Activated CD4-positive, alpha-beta T cell treated with anti-CD3 and anti-CD28 coated beads for 36 hours (primary cell): ENCODE measurements around the gene DERL3. TPM values are rescaled to one million over a fixed set of nuclear protein-coding genes. Genes with fewer than 3 reads are reported as not detected.
"Not testable (repeated sequence)": the region's sequence is repeated elsewhere in the genome, so short reads cannot be mapped to it uniquely, and the experiment has no call there.

ENCODE experiments used
- ATAC-seq: fragments of 200-7000 bp; cut with Tn5 transposase; one replicate; pipeline ENCODE4 v1.10.0; 2021; ENCODE audit warnings: mild to moderate bottlenecking, moderate library complexity
- CTCF ChIA-PET: fragments of 350-600 bp; sonication (Branson Sonifier 250); formaldehyde crosslinking; loops from one replicate; lab custom pipeline; 2021; ENCODE audit warnings: antibody characterized with exemption; lab: Charles Lee
- POLR2A ChIA-PET: fragments of 350-600 bp; sonication (Branson Sonifier 250); formaldehyde crosslinking; loops from one replicate; lab custom pipeline; 2021; ENCODE audit warnings: antibody characterized with exemption, inconsistent platforms; lab: Charles Lee
- DNase-seq: peaks from one replicate; pipeline ENCODE4 v3.0.0-alpha.2; 2020
- H3K27ac Mint-ChIP-seq: one replicate; pipeline ENCODE4 v1.8.0; 2021; ENCODE audit warnings: mixed read lengths
- H3K27me3 Mint-ChIP-seq: one replicate; pipeline ENCODE4 v1.8.0; 2021; ENCODE audit warnings: mixed read lengths
- H3K36me3 Mint-ChIP-seq: one replicate; pipeline ENCODE4 v1.8.0; 2021; ENCODE audit warnings: low read depth, mixed read lengths
- H3K4me1 Mint-ChIP-seq: one replicate; pipeline ENCODE4 v1.8.0; 2021; ENCODE audit warnings: mixed read lengths
- H3K4me3 Mint-ChIP-seq: one replicate; pipeline ENCODE4 v1.8.0; 2021; ENCODE audit warnings: mild to moderate bottlenecking, moderate library complexity, mixed read lengths
- H3K9me3 Mint-ChIP-seq: one replicate; pipeline ENCODE4 v1.8.0; 2021; ENCODE audit warnings: low read depth, mixed read lengths
- intact Hi-C, 2 experiments: fragments of 100-400 bp; cut with DNase I in 1 of 2; cut with micrococcal nuclease in 1 of 2; formaldehyde crosslinking; loops; one replicate each; pipeline versions ENCODE4 v1.14.2 to v1.15.1; 2022 to 2024; cut with DNase I, micrococcal nuclease
- total RNA-seq, 2 experiments: library from RNA; stranded (reverse); gene quantifications; one replicate each; pipeline ENCODE4 v1.2.3, GENCODE V29; 2021

DERL3 gene
- total RNA-seq, 2 experiments from 2014 or later: 5.2 to 5.7 TPM

DNA sequence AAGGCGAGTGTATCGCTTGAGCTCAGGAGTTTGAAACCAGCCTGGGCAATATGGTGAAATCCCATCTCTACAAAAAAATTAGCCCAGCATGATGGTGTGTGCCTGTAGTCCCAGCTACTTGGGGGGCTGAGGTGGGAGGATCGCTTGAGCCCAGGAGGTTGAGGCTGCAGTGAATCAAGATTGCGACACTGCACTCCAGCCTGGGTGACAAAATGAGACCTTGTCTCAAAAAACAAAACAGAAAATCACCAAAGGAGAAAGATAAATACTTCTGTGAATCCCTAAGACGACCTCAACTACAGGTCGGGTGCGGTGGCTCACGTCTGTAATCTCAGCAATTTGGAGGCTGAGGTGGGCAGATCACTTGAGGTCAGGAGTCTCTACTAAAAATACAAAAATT lies 21.4 kb upstream of the DERL3 start:
- peaks cover 15% of the 10 kb centered on the region for H3K4me1 Mint-ChIP-seq
- POLR2A ChIA-PET, ATAC-seq, H3K36me3 Mint-ChIP-seq, H3K27me3 Mint-ChIP-seq, H3K27ac Mint-ChIP-seq, H3K4me3 Mint-ChIP-seq, H3K9me3 Mint-ChIP-seq, DNase-seq: not testable (repeated sequence)
- intact Hi-C loops: loop anchor here (5.0 kb wide), 1 partner anchor 97 kb away; no protein-coding TSS in a partner anchor
- CTCF ChIA-PET: interaction anchor here (3.2 to 3.4 kb wide), 2 partner anchors 10 to 34 kb away, joined by 23 to 28 read pairs; partner anchors contain the start of gene MIF

DNA sequence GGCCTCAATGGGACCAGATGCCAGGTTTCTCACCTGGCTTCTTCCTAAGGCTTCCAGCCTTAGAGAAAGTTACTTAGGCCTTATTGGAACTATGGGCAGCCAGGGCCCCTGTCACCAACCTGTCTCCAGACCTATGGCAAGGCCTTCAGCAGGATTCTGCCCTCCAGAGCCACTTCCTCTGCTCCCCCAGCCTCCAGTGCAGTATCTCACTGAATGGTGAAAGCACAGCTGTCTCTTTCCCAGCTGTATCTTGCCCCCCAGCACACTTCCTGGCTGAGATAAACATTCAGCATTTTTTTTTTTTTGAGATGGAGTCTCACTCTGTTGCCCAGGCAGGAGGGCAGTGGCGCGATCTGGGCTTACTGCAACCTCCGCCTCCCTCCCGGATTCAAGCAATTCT lies 20.4 kb upstream of the DERL3 start:
- peaks cover 15% of the 10 kb centered on the region for H3K4me1 Mint-ChIP-seq
- intact Hi-C loops: loop anchor here (5.0 kb wide), 3 partner anchors 33 to 698 kb away; partner anchors contain the start of genes MIF (in 2 of the 2), GUCD1 (in 1 of the 2) and SNRPD3 (in 1 of the 2)
- ChIA-PET CTCF (interaction anchor here (0.8 to 3.4 kb wide), 6 partner anchors 8 to 383 kb away, joined by 4 to 28 read pairs (median 4); partner anchors contain the start of gene MIF), POLR2A (interaction anchor here (0.6 to 1.0 kb wide), 2 partner anchors 35 to 38 kb away, joined by 4 to 5 read pairs; partner anchors contain the start of gene MIF)
- peak overlapping the region; percentile 20 for H3K4me3 Mint-ChIP-seq
- no peak overlapping the region for H3K27ac Mint-ChIP-seq
- H3K36me3 Mint-ChIP-seq: no peaks in the 10 kb centered on the region
- DNase-seq: no peak
- ATAC-seq: no peak
- H3K9me3 Mint-ChIP-seq: no peaks in the 10 kb centered on the region
- no peaks in the 10 kb centered on the region for H3K27me3 Mint-ChIP-seq

GRCh38 chr22:23858484-23858815 lies 19.6 kb upstream of the DERL3 start:
- H3K4me1 Mint-ChIP-seq: peaks cover 15% of the 10 kb centered on the region
- intact Hi-C loops: loop anchor here (5.0 kb wide), 3 partner anchors 34 to 699 kb away; partner anchors contain the start of genes MIF (in 2 of the 2), GUCD1 (in 1 of the 2) and SNRPD3 (in 1 of the 2)
- H3K9me3 Mint-ChIP-seq: no peaks in the 10 kb centered on the region
- H3K27me3 Mint-ChIP-seq: no peaks in the 10 kb centered on the region
- ATAC-seq (no peak), DNase-seq (no peak)
- POLR2A ChIA-PET: interaction anchor here (1.0 to 1.8 kb wide), 2 partner anchors 36 kb away, joined by 5 to 12 read pairs; partner anchors contain the start of gene MIF
- CTCF ChIA-PET: interaction anchor here (0.8 to 3.4 kb wide), 8 partner anchors 8 to 384 kb away, joined by 4 to 28 read pairs (median 4); partner anchors contain the start of gene MIF
- peak overlapping the region; percentile 72 for H3K27ac Mint-ChIP-seq
- no peaks in the 10 kb centered on the region for H3K36me3 Mint-ChIP-seq
- peak overlapping the region; percentile 80 for H3K4me3 Mint-ChIP-seq

- Mint-ChIP-seq H3K4me3 (peak within 1 kb of the TSS; percentile 80), H3K4me1 (peaks cover 15% of the 10 kb centered on the region), H3K36me3 (no peaks in the 10 kb centered on the region), H3K27ac (peak within 1 kb of the TSS; percentile 72), H3K27me3 (no peaks in the 10 kb centered on the region), H3K9me3 (no peaks in the 10 kb centered on the region)
- ATAC-seq (peak; percentile 97), DNase-seq (peak; percentile 97)
- intact Hi-C loops: loop anchor here (5.0 kb wide), 3 partner anchors 34 to 699 kb away; partner anchors contain the start of genes MIF (in 2 of the 2), GUCD1 (in 1 of the 2) and SNRPD3 (in 1 of the 2)
- CTCF ChIA-PET: interaction anchor here (0.6 to 3.4 kb wide), 20 partner anchors 7 to 385 kb away, joined by 3 to 28 read pairs (median 4); partner anchors contain the start of genes C22orf15, DERL3, DRICH1 and MIF
- POLR2A ChIA-PET: interaction anchor here (0.6 to 1.8 kb wide), 6 partner anchors 8 to 107 kb away, joined by 3 to 12 read pairs (median 4); partner anchors contain the start of genes DERL3, MIF, SMARCB1 and ZNF70
Observed at GRCh38 chr22:23857606-23858483, 19.0 kb upstream of the DERL3 start, which contains the start of gene SLC2A11. Gene SLC2A11 (plus strand): TSS chr22:23857875. CDS start chr22:23858000, 125 bp downstream.

GRCh38 chr22:23856721-23857605 lies 18.2 kb upstream of the DERL3 start:
- Mint-ChIP-seq H3K27me3 (no peaks in the 10 kb centered on the region), H3K27ac (peak overlapping the region; percentile 37), H3K4me1 (peaks cover 15% of the 10 kb centered on the region), H3K9me3 (no peaks in the 10 kb centered on the region), H3K4me3 (peak overlapping the region; percentile 80), H3K36me3 (no peaks in the 10 kb centered on the region)
- ChIA-PET POLR2A (interaction anchor here (0.6 to 1.8 kb wide), 6 partner anchors 9 to 106 kb away, joined by 3 to 12 read pairs (median 4); partner anchors contain the start of genes DERL3, MIF, SMARCB1 and ZNF70), CTCF (interaction anchor here (0.6 to 3.4 kb wide), 20 partner anchors 7 to 324 kb away, joined by 3 to 28 read pairs (median 4); partner anchors contain the start of genes C22orf15, DERL3, DRICH1 and MIF)
- ATAC-seq (peak; percentile 39), DNase-seq (peak; percentile 37)
- intact Hi-C loops: loop anchor here (5.0 kb wide), 3 partner anchors 35 to 700 kb away; partner anchors contain the start of genes MIF (in 2 of the 2), GUCD1 (in 1 of the 2) and SNRPD3 (in 1 of the 2)

DNA sequence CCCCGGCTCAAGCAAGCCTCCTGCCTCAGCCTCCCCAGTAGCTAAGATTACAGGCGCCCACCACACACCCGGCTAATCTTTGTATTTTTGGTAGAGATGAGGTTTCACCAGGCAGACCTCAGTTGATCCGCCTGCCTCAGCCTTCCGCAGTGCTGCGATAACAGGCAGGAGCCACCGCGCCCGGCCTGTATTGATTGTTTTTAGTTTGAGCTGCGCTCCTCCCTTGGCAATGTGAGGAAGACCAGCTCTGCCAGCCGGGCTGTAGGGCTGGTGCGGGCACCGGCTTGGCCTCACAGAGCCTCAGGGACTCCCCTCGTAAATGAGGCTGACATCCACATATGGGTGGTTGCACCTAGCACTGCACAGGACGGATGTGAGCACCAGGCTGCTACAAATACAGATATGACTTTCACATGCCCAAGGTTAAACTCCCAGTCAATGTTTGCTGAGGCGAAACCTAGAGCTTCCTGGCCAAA lies 11.4 kb upstream of the DERL3 start:
- no peaks in the 10 kb centered on the region for H3K4me1 Mint-ChIP-seq
- no peak for ATAC-seq
- DNase-seq: no peak
- intact Hi-C loops: no loop called here
- ChIA-PET CTCF (interaction anchor here (0.6 to 5.6 kb wide), 25 partner anchors 8 to 1698 kb away, joined by 3 to 28 read pairs (median 3); partner anchors contain the start of genes C22orf15, CHCHD10, DERL3 and MIF), POLR2A (no interaction called here)
- no peak overlapping the region for H3K4me3 Mint-ChIP-seq
- H3K27ac Mint-ChIP-seq: no peak overlapping the region
- H3K9me3 Mint-ChIP-seq: no peaks in the 10 kb centered on the region
- no peaks in the 10 kb centered on the region for H3K36me3 Mint-ChIP-seq
- H3K27me3 Mint-ChIP-seq: no peaks in the 10 kb centered on the region

DNA sequence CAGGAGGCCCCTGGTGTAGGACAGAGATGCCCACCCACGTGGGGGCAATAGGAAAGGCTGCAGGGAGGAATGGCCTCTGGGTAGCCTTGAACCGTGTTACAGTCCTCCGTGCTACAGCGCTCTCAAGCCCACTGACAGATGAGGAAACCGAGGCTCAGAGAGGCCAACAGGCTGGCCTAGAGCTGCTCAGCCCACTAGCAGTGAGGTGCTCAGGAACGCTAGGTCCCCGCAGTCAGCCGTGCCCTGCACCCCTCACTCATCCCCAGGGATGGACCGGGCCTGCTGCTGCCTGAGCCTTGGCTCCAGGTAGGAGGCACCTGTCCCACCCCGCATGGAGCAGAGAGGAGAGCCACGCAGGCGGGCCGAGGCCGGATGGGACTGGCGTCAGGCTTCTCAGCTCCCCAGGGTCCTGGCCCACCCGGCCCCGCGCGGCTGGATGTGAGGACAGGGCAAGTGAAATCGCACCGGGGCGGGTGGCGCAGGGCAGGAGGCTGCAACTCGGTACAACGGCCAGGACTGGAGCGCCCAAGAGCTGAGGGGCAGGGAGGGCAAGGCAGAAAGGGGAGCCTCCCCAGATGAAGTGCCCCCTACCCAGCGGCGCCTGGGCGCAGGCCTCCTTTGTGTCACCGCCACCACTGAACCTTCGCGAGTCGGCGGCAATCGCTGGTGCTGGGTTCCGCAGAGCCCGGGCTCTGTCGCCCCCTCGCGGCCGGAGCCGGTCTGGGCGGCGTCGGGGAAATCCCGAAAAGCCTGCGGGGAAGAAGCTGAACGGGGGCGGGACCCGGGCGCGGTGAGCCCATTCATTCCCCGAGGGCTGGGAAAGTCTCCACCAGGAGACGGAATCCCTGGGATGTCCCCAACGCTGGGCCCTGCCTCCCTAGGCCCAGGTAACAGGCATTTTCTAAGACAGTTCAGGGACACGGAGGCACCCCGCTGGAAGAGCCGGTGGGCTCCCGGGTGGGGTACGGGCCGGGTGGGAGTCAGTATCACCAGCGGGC lies 10.5 kb upstream of the DERL3 start:
- ATAC-seq (peak; percentile 96), DNase-seq (peak; percentile 93)
- no peaks in the 10 kb centered on the region for H3K4me1 Mint-ChIP-seq
- intact Hi-C loops: loop anchor here (5.0 kb wide), 3 partner anchors 82 to 307 kb away; partner anchors contain the start of gene CHCHD10 (in 1 of the 2)
- no peaks in the 10 kb centered on the region for H3K27me3 Mint-ChIP-seq
- no peak overlapping the region for H3K27ac Mint-ChIP-seq
- ChIA-PET POLR2A (no interaction called here), CTCF (interaction anchor here (0.6 to 5.6 kb wide), 25 partner anchors 9 to 326 kb away, joined by 3 to 28 read pairs (median 3); partner anchors contain the start of genes C22orf15, CHCHD10, DERL3 and MIF)
- H3K36me3 Mint-ChIP-seq: no peaks in the 10 kb centered on the region
- no peaks in the 10 kb centered on the region for H3K9me3 Mint-ChIP-seq
- H3K4me3 Mint-ChIP-seq: no peak overlapping the region

DNA sequence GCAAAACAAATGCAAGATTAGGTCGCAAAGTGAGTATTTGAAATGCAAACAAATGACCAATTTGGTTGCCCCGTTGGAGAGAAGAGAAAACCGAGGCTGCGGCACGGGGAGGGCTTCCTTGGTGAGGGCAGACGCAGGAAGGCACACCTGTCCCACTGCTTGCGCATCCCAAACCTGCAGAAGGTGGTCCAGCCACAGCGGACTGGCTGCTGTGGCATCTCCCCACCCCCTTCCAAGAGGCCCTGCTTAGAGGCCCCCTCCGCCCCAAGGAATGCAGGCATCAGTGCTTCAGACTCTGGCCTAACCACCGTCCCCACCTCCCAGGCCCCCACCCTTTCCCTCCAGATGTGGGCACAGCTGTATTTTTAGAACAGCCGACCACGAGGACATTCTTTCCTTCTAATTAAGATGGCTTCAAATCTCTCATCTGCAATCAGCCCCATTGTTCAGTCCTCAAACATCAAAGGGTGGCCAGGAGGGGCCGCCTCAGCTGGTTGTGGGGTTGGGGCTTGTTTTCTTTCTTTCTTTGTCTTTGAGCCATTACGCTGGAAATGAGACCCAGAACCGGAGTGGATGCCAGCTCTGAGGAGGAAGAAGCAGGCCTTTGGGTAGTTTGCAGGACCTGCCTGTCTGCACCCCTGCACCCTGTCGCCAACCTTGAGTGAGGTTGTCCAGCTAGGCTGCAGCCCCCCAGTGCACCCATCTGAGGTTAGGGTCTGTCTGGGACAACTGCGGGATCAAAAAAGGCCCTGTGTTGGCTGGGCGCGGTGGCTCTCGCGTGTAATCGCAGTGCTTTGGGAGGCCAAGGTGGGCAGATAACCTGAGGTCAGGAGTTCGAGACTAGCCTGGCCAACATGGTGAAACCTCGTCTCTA lies 9.4 kb upstream of the DERL3 start:
- DNase-seq (no peak), ATAC-seq (no peak)
- intact Hi-C loops: loop anchor here (5.0 kb wide), 3 partner anchors 81 to 306 kb away; partner anchors contain the start of gene CHCHD10 (in 1 of the 2)
- H3K9me3 Mint-ChIP-seq: no peaks in the 10 kb centered on the region
- no peak overlapping the region for H3K4me3 Mint-ChIP-seq
- H3K4me1 Mint-ChIP-seq: no peaks in the 10 kb centered on the region
- H3K27me3 Mint-ChIP-seq: no peaks in the 10 kb centered on the region
- POLR2A ChIA-PET: no interaction called here
- CTCF ChIA-PET: interaction anchor here (0.5 to 5.6 kb wide), 9 partner anchors 9 to 572 kb away, joined by 3 to 28 read pairs (median 4); partner anchors contain the start of genes CHCHD10, MMP11 and SLC2A11
- H3K27ac Mint-ChIP-seq: no peak overlapping the region
- no peaks in the 10 kb centered on the region for H3K36me3 Mint-ChIP-seq
